Left forelimb (tissue), 1 donor: Measurements from ENCODE around the gene SNAI1.

Source experiments
- DNase-seq: peaks from one replicate; pipeline ENCODE4 v3.0.0-alpha.2; 2018; ENCODE audit warnings: low spot score

The SNAI1 gene

GRCh38 chr20:50013976-50014375 is 31.2 kb downstream of the SNAI1 start:
- no peak for DNase-seq

DNA sequence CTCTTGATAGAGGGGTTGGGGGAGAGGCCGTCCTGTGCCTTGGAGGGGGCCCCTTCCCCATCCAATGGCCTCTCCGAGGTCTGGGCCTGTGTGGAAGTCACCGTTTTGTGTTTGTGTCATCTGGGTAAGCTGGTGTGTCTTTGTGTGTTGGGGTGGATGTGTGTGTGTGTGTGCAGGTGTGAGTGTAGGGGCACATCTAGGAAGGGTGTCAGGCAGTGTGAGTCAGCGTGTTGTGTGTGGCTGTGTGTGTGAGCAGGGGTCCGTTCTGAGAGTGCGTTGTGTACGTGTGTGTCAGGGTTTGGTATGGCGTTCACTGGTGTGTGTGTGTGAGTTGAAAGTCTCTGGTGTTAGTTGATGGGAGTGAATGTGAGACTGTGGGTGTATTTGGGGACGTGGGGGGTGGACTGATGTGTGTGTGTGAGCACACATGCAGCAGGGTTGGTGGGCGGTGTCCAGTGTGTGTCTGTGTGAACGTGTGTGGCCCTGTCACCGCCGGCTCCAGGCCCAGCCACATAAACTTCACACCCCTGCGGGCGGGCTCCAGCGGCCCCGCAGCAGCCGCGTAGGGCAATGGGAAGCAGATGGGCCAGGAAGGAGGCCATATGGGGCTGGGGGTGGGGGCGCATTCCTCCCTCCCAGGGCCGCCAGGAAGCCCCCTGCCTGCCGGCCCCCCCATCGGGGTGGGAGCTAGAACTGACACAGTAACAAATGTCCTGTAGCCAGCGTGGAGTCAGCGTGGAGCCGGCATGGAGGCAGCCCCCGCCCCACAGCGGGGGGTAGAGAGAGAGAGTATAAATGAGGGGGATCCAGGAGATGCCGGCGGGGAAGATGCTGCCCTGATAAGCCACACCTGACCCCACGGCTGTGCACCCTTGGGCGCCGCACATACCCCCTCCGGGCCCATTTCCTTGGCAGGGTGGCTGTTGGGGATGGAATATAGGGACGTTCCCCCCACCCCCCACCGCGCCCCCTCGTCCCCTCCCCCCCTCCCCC is 32.1 kb downstream of the SNAI1 start:
- no peak for DNase-seq

DNA sequence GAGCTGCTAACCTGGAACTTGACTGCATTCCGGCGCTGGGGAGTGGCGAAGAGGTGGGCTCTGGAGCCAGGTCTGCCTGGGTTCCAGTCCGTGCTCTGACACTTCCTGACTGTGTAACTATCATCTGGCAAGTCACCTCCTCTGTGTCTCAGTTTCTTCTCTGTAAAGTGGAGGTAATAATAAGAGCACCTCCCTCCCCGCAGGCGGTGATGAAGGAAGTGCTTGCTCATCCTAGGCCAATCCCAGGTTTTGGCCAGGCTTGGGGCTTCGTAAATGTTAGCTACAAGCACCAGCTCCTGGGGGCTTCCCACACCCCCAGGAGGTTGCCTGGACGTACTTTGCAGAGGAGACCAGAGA is 32.8 kb downstream of the SNAI1 start:
- DNase-seq: no peak

GRCh38 chr20:50015993-50016770 is 33.4 kb downstream of the SNAI1 start:
- no peak for DNase-seq

- DNase-seq: no peak
Observed at GRCh38 chr20:50017160-50017559, 34.4 kb downstream of the SNAI1 start.

GRCh38 chr20:50017576-50018248 is 34.9 kb downstream of the SNAI1 start:
- DNase-seq: no peak

DNA sequence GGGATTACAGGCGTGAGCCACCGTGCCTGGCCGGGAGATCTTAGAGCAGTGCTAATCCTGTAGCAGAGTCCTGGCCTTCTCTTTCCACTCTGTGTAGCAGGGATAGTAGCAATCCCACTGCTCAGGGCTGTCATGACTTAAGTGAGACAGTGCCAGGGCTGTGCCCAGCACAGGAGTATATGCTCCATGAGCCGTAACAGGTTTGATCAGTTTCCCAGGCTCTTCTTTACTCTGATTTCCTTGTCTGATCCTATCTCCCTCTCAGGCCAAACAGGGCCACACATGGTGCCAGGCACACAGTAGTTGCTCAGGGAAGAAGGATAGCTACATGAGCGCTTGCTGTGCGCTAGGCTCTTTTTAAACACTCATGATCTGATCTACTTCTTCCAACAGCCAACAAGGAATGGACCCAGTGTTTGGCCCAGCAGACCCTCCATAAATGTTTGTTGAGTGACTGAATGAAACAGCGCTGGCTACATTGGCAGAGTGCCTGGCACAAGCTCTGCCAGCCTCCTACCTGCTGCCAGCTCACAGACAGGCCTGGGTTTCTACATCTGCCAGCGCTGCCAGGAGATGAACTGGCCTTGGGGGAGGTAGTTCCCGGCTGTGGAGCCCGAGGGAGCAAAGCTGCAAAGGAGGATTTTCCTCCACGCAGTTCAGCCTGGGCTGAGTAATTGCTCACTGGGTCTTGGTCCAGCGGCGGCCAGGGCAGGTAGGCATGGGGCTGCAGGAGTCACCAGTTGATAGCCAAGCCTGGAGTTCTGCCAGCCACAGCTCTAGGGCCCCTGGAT is 36.9 kb downstream of the SNAI1 start:
- no peak for DNase-seq

- no peak for DNase-seq
Observed at GRCh38 chr20:50020288-50020687, 37.5 kb downstream of the SNAI1 start.

DNA sequence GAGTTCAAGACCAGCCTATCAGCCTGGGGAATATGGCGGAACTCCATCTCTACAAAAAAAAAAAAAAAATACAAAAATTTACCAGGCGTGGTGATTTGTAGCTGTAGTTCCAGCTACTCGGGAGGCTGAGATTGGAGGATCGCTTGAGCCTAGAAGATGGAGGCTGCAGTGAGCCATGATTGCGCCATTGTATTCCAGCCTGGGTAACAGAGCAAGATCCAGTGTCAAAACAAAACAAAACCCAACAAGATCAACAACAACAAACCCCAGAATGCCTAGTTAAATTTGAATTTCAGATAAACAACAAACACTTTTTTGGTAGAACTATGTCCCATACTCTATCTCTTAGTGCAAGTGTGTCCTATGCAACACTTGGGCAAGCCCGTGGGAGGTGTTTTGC is 39.9 kb downstream of the SNAI1 start:
- no peak for DNase-seq

DNA sequence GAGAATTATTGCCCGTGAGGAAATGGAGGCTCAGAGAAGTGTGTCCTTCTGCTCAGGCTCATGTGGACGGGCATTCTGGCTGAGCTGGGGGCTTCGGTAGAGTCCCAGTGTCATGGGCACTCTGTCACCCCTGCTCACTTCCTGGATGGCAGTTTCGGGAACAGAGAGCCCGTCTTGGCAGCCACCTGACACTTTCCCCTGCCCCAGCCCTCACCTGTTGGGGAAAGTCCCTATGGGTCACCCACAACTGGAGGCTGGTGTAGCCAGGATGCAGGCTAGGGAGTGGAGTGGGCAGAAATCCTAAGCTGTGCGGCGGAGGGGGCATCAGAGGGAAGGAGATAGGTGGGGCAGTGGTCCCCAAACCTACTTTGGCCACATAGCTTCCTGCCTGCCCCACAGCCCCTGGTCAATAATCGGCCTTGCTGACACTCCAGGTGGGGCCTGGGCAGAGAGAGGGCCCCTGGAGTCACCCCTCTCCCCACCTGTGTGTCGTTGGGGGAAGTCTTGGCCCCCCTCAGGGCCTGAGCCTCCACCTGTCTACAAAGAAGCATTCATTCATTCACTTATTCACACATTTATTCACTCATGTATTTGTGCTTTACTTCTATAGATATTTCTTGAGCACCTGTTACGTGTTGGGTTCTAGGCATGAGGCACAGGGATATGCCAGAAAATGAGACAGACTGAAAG is 40.5 kb downstream of the SNAI1 start:
- DNase-seq: no peak

GRCh38 chr20:50026746-50027575 is 44.2 kb downstream of the SNAI1 start:
- DNase-seq: no peak

- DNase-seq: no peak
Observed at GRCh38 chr20:50027611-50028105, 44.9 kb downstream of the SNAI1 start.

- no peak for DNase-seq
Observed at GRCh38 chr20:50029083-50029696, 46.4 kb downstream of the SNAI1 start.

- no peak for DNase-seq
Observed at GRCh38 chr20:50029697-50030461, 47.1 kb downstream of the SNAI1 start.

DNA sequence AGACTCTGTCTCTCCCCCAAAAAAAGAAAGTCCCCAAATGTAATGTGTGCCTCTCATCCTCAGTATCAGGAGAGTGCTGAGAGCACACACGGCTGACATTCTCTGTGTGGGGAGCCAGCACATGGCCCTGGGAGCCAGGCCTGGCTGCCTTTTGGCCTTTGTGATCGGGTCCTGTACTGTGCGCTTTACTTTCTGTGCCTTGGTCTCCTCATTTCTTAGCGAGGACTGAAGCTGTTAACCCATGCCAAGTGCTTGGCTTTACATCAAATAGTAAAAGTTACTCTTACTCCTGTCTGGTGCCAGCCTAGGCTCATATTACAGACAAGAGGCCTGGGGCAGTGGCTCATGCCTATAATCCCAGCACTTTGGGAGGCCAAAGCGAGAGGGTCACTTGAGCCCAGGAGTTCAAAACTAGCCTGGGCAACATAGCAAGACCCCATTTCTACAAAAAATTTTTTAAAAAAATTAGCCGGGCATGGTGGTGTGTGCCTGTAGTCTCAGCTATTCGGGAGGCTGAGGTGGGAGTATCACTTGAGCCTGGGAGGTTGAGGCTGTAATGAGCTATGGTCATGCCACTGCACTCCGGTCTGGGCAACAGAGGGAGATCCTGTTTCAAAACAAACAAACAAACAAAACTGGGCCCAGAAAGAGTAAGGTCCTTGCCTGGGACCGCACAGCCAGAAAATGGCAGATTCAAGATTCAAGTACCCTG is 50.3 kb downstream of the SNAI1 start:
- DNase-seq: no peak

GRCh38 chr20:50034567-50035180 is 51.9 kb downstream of the SNAI1 start:
- no peak for DNase-seq

DNA sequence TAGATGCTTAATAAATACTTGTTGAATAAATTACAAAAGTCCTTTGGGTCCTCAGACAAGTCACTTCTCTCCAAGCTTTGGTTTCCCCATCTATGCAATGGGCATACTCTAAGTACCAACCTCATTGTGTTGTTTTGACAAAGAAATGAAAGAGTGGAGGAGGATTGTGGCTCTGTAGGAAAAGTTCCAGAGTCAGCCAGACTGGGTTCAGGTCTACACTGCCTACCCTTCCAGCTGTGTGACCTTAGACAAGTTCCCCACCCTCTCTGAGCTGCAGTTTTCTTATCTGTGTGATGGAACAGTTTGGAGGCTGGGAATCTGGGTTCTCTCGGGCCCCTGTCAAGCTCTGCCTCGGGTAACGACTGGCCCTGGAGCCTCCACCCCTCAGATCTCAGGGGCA is 53.9 kb downstream of the SNAI1 start:
- DNase-seq: no peak

DNA sequence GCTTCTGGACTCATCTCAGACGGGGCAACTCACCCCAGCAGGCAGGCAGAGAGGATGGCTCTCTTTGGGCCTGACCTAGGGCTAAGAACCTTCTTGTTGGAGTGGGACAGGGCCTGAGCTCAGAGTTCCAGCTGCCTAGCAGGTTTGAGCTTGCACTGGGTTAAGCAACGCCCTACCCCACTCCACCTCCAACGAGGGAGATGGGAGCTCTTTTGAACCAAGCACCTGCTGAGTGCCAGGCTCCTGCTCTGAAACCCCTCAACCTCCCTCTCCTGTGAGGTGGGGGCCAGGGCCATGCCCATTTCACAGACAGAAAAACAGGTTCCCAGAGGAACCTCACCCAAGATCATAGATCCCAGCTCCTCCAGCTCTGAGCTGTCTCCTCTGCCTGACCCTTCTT is 54.3 kb downstream of the SNAI1 start:
- DNase-seq: no peak
